ENCODE measurements around the gene KLHL22.
"Not testable (repeated sequence)": the region's sequence is repeated elsewhere in the genome, so short reads cannot be mapped to it uniquely, and the experiment has no call there.

KLHL22 gene

GRCh38 chr22:20430720-20431510, 64.7 kb downstream of the KLHL22 start:
- DNase-seq: peak in 1 of 4 experiments; percentile 56

- no peak for DNase-seq
These were observed 65.4 kb downstream of the KLHL22 start for GRCh38 chr22:20430101-20430719.

GRCh38 chr22:20429254-20430100, 66.1 kb downstream of the KLHL22 start:
- DNase-seq: peak; percentile 22 to 81 (median 61)

GRCh38 chr22:20428496-20429253, 66.9 kb downstream of the KLHL22 start:
- DNase-seq: no peak

- DNase-seq: no peak
These were observed 67.6 kb downstream of the KLHL22 start for GRCh38 chr22:20427945-20428417.

- no peak for DNase-seq
These were observed 68.3 kb downstream of the KLHL22 start for GRCh38 chr22:20427104-20427944.

GRCh38 chr22:20426259-20426615, 69.4 kb downstream of the KLHL22 start:
- no peak for DNase-seq

- no peak for DNase-seq
These were observed 69.9 kb downstream of the KLHL22 start for GRCh38 chr22:20425566-20426258.

- DNase-seq: no peak
These were observed 70.5 kb downstream of the KLHL22 start for GRCh38 chr22:20424932-20425565.

GRCh38 chr22:20424568-20424931, 71.0 kb downstream of the KLHL22 start:
- DNase-seq: no peak

GRCh38 chr22:20423906-20424551, 71.6 kb downstream of the KLHL22 start:
- DNase-seq: no peak

GRCh38 chr22:20423008-20423905, 72.3 kb downstream of the KLHL22 start:
- DNase-seq: no peak

- DNase-seq: no peak
These were observed 73.2 kb downstream of the KLHL22 start for GRCh38 chr22:20422271-20423007.

GRCh38 chr22:20421507-20421874, 74.1 kb downstream of the KLHL22 start:
- no peak for DNase-seq

GRCh38 chr22:20420157-20420842, 75.3 kb downstream of the KLHL22 start:
- no peak for DNase-seq

GRCh38 chr22:20419664-20419951, 76.0 kb downstream of the KLHL22 start:
- no peak for DNase-seq

- peak; percentile 30 to 64 (median 56) for DNase-seq
These were observed 77.3 kb downstream of the KLHL22 start for GRCh38 chr22:20418211-20418788.

GRCh38 chr22:20415699-20416098, 79.9 kb downstream of the KLHL22 start:
- DNase-seq: not testable (repeated sequence)

All from activated naive CD4-positive, alpha-beta T cell (primary cell).